Ishikawa (cell line): Measurements from ENCODE around the gene BPIFB3.

Source experiments
- CEBPB ChIP-seq: IDR thresholded peaks from 2 replicates; pipeline ENCODE4 v1.6.1; 2012
- CREB1 ChIP-seq: IDR thresholded peaks from 2 replicates; pipeline ENCODE4 v1.6.1; 2012; ENCODE audit warnings: low read depth
- EGR1 ChIP-seq: IDR thresholded peaks from 2 replicates; pipeline ENCODE4 v1.6.1; 2012
- EP300 ChIP-seq: IDR thresholded peaks from 2 replicates; pipeline ENCODE4 v1.6.1; 2012; ENCODE audit warnings: borderline replicate concordance
- FOXM1 ChIP-seq: IDR thresholded peaks from 2 replicates; pipeline ENCODE4 v1.6.1; 2012; ENCODE audit warnings: low read depth, borderline replicate concordance
- RAD21 ChIP-seq: IDR thresholded peaks from 2 replicates; pipeline ENCODE4 v1.6.1; 2012; ENCODE audit warnings: low read depth
- TAF1 ChIP-seq: IDR thresholded peaks from 2 replicates; pipeline ENCODE4 v1.6.1; 2012; ENCODE audit warnings: low read depth, mild to moderate bottlenecking
- TCF12 ChIP-seq: IDR thresholded peaks from 2 replicates; pipeline ENCODE4 v1.6.1; 2012; ENCODE audit warnings: low read depth
- YY1 ChIP-seq: IDR thresholded peaks from 2 replicates; pipeline ENCODE4 v1.6.1; 2012; ENCODE audit warnings: low read depth
- ZBTB7A ChIP-seq: IDR thresholded peaks from 2 replicates; pipeline ENCODE4 v1.6.1; 2012; ENCODE audit warnings: low read depth
- TF ChIP-seq, protein P1 (sequence below): IDR thresholded peaks from 2 replicates; pipeline ENCODE4 v1.6.1; 2012; ENCODE audit warnings: low read depth, mild to moderate bottlenecking
- TF ChIP-seq, protein P2 (sequence below): IDR thresholded peaks from 2 replicates; pipeline ENCODE4 v1.6.1; 2012
- TF ChIP-seq, protein P3 (sequence below): IDR thresholded peaks from 2 replicates; pipeline ENCODE4 v1.6.1; 2012

DNA sequence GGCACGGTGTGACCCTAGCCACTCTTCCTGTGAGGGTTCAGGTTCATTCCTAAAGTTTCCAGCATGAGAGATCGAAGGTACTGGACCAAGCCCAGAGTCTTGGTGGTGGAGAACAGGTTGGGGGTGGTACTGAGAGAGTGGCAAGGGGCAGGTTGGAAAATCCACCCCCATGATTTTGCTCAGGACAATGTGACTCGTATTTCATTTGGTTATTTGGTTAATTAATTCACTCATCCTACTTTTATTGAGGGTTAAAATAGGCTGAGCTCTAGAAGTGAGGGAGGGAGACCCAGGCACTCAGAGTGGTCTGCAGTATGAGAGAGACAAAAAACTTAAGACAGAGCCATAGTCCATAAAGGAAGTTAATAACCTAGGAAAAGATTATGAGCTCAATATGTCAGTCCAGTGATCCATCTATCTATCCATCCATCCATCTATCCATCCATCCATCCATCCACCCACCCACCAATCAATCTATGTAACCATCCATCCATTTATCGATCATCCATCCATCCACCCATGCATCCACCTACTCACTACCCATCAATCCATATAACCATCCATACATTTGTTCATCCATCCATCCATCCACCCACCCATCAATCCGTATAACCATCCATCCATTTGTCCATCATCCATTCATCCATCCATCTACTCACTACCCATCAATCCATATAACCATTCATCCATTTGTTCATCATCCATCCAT is 28.9 kb upstream of the BPIFB3 start:
- TF ChIP-seq, protein P1, sequence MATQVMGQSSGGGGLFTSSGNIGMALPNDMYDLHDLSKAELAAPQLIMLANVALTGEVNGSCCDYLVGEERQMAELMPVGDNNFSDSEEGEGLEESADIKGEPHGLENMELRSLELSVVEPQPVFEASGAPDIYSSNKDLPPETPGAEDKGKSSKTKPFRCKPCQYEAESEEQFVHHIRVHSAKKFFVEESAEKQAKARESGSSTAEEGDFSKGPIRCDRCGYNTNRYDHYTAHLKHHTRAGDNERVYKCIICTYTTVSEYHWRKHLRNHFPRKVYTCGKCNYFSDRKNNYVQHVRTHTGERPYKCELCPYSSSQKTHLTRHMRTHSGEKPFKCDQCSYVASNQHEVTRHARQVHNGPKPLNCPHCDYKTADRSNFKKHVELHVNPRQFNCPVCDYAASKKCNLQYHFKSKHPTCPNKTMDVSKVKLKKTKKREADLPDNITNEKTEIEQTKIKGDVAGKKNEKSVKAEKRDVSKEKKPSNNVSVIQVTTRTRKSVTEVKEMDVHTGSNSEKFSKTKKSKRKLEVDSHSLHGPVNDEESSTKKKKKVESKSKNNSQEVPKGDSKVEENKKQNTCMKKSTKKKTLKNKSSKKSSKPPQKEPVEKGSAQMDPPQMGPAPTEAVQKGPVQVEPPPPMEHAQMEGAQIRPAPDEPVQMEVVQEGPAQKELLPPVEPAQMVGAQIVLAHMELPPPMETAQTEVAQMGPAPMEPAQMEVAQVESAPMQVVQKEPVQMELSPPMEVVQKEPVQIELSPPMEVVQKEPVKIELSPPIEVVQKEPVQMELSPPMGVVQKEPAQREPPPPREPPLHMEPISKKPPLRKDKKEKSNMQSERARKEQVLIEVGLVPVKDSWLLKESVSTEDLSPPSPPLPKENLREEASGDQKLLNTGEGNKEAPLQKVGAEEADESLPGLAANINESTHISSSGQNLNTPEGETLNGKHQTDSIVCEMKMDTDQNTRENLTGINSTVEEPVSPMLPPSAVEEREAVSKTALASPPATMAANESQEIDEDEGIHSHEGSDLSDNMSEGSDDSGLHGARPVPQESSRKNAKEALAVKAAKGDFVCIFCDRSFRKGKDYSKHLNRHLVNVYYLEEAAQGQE: no peak
- no peak for TF ChIP-seq TAF1
- no peak for TF ChIP-seq CEBPB
- TF ChIP-seq FOXM1: no peak
- TF ChIP-seq, protein P2, sequence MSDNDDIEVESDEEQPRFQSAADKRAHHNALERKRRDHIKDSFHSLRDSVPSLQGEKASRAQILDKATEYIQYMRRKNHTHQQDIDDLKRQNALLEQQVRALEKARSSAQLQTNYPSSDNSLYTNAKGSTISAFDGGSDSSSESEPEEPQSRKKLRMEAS: no peak
- TF ChIP-seq, protein P3, sequence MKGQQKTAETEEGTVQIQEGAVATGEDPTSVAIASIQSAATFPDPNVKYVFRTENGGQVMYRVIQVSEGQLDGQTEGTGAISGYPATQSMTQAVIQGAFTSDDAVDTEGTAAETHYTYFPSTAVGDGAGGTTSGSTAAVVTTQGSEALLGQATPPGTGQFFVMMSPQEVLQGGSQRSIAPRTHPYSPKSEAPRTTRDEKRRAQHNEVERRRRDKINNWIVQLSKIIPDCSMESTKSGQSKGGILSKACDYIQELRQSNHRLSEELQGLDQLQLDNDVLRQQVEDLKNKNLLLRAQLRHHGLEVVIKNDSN: no peak
- TF ChIP-seq YY1: no peak
- no peak for TF ChIP-seq ZBTB7A
- no peak for TF ChIP-seq CREB1
- TF ChIP-seq EP300: no peak
- TF ChIP-seq EGR1: no peak
- no peak for TF ChIP-seq TCF12
- TF ChIP-seq RAD21: no peak
